ENCODE measurements around the gene PTPRT. TPM values are rescaled to one million over a fixed set of nuclear protein-coding genes. Genes with fewer than 3 reads are reported as not detected.

Gene PTPRT
- total RNA-seq, 4 donors from 2014 or later = under 0.01 to 2.1 TPM; not detected in 2

DNA sequence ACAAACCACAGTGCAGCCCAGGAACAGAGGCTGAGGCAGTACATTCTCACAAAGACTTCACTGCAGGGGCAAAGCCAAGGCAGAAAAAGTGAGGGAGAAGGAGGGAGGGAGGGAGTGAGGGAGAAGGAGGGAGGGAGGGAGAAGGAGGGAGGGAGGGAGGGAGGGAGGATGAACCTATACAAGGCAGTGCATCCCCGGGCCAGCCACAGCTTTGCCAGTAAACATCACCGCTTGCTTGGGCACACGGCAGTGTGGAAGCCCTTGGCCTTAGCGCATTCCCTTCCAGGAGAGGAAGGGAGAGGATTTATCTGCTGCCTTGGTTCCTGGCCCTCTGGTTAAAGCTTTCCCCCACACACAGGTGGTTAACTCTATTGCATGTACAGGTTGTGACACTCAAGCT is 234.0 kb downstream of the PTPRT start:
- DNase-seq = no peak
- TF ChIP-seq POLR2A (IDR thresholded peaks at IDR 0.05) = no peak
- TF ChIP-seq, protein P1, sequence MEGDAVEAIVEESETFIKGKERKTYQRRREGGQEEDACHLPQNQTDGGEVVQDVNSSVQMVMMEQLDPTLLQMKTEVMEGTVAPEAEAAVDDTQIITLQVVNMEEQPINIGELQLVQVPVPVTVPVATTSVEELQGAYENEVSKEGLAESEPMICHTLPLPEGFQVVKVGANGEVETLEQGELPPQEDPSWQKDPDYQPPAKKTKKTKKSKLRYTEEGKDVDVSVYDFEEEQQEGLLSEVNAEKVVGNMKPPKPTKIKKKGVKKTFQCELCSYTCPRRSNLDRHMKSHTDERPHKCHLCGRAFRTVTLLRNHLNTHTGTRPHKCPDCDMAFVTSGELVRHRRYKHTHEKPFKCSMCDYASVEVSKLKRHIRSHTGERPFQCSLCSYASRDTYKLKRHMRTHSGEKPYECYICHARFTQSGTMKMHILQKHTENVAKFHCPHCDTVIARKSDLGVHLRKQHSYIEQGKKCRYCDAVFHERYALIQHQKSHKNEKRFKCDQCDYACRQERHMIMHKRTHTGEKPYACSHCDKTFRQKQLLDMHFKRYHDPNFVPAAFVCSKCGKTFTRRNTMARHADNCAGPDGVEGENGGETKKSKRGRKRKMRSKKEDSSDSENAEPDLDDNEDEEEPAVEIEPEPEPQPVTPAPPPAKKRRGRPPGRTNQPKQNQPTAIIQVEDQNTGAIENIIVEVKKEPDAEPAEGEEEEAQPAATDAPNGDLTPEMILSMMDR (IDR thresholded peaks at IDR 0.05) = no peak
- Histone ChIP-seq H3K4me1 (no peaks in the 10 kb centered on the region), H3K27me3 (no peaks in the 10 kb centered on the region), H3K36me3 (no peaks in the 10 kb centered on the region), H3K4me3 (no peak overlapping the region), H3K9me3 (no peaks in the 10 kb centered on the region), H3K27ac (no peak overlapping the region)
- intact Hi-C loops (cut with DNase I; ENCODE audit: low total_unique reads) = no loop called here

DNA sequence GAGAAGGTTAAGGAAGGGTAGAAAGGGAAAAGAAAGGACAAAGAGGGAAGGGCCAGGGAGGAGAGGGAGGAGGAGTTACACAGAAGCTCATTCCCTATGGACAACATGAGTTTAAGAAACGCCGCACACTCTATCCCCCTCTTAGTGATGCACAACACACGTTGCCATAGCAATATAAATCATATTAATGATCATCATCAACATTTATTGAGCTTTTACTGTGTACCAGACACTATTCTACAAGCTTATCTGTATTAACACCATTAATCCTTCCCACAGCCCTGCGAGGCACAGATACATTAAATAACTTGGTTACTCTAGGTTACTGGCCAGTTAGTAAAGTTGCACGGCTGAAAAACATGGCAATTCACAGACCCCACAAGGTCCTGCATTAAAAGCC is 234.8 kb downstream of the PTPRT start:
- Histone ChIP-seq H3K4me3 (no peak overlapping the region), H3K27ac (no peak overlapping the region), H3K4me1 (no peaks in the 10 kb centered on the region), H3K27me3 (no peaks in the 10 kb centered on the region), H3K9me3 (no peaks in the 10 kb centered on the region), H3K36me3 (no peaks in the 10 kb centered on the region)
- TF ChIP-seq, protein P1 (IDR thresholded peaks at IDR 0.05) = no peak
- TF ChIP-seq POLR2A (IDR thresholded peaks at IDR 0.05) = no peak
- DNase-seq = no peak
- intact Hi-C loops (cut with DNase I; ENCODE audit: low total_unique reads) = no loop called here

DNA sequence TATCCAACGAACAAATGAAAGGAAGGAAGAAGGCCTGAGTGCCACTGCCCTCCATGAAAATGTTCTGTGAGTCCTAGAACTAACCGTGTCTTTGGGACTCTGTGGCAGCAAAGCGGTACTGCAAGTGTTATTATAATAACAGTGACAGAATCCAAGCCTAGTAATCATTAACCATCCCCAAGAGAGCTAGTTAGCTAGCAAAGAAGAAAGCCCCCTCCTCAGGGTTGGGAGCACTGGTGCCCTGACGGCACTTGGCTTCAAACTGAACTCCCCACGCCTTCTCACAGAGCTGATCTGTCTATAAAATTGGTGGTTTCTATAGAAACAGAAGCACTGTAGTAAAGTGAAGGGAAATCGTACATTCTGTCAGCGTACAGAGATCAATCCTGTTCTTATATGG is 239.8 kb downstream of the PTPRT start:
- TF ChIP-seq, protein P1 (IDR thresholded peaks at IDR 0.05) = no peak
- TF ChIP-seq POLR2A (IDR thresholded peaks at IDR 0.05) = no peak
- Histone ChIP-seq H3K27ac (no peak overlapping the region), H3K9me3 (no peaks in the 10 kb centered on the region), H3K4me1 (no peaks in the 10 kb centered on the region), H3K36me3 (no peaks in the 10 kb centered on the region), H3K4me3 (no peak overlapping the region), H3K27me3 (no peaks in the 10 kb centered on the region)
- DNase-seq = no peak
- intact Hi-C loops (cut with DNase I; ENCODE audit: low total_unique reads) = no loop called here

DNA sequence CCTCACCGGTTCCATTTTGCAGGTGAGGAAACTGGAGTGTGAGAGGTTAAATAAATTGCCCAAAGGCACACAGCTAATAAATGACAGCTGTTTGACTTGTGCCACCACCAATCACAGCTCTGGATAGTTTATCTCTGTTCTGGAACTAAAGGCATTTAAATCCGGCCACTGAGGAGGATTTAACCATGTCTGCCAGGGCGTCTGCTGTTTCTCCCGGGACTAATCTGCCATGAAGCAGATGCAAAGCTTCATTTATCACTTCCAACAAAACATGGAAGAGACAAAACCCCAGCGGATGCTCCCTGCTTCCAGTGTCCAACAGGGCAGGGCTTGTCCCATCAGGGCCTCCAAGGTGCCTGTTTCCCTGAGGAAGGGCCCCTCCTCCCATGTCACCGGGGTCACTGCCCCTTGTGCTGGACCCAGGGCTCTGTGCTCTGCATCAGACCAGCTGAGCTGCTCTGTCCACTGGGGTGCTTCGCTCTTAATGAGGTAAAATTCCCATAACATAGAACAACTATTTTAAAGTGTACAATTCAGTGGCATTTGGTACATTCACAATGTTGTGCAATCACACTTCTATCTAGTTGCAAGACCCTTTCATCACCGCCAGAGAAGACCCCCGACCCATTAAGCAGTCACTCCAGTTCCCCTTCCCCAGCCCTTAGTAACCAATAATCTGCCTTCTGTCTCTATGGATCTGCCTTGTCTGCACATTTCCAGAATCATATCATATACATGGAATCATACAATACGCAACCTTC is 244.3 kb downstream of the PTPRT start:
- no peaks in the 10 kb centered on the region for H3K9me3 ChIP-seq
- DNase-seq = no peak
- H3K4me1 ChIP-seq = no peaks in the 10 kb centered on the region
- no peaks in the 10 kb centered on the region for H3K36me3 ChIP-seq
- intact Hi-C loops (cut with DNase I; ENCODE audit: low total_unique reads) = no loop called here
- no peaks in the 10 kb centered on the region for H3K27me3 ChIP-seq
- H3K27ac ChIP-seq = no peak overlapping the region
- TF ChIP-seq POLR2A (IDR thresholded peaks at IDR 0.05) = no peak
- TF ChIP-seq, protein P1 (IDR thresholded peaks at IDR 0.05) = no peak
- no peak overlapping the region for H3K4me3 ChIP-seq

DNA sequence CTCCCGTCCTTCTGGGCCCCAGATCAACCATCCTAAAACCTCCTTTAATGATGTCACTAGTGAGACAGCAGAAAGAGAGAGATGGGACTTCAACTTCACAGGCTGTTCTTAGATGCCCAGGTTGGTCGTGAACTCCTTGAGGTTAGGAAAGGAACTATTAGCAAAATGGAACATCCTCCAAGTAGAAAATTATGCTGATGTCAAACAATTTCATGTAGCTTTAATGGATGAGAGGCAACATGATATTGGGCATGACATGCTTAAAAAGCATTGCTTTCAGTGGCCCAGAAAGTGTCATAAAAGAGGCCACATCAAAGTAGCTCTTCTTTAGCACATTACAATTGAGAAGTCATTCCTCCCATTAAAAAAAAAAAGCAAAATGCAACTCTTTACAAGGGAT is 248.1 kb downstream of the PTPRT start:
- no peak overlapping the region for H3K4me3 ChIP-seq
- H3K27me3 ChIP-seq = no peaks in the 10 kb centered on the region
- H3K27ac ChIP-seq = no peak overlapping the region
- no peaks in the 10 kb centered on the region for H3K9me3 ChIP-seq
- DNase-seq = no peak
- intact Hi-C loops (cut with DNase I; ENCODE audit: low total_unique reads) = no loop called here
- no peak for TF ChIP-seq POLR2A (IDR thresholded peaks at IDR 0.05)
- TF ChIP-seq, protein P1 (IDR thresholded peaks at IDR 0.05) = no peak
- no peaks in the 10 kb centered on the region for H3K4me1 ChIP-seq
- H3K36me3 ChIP-seq = no peaks in the 10 kb centered on the region

All from uterus (tissue), 4 donors.